ENCODE measurements around the gene TIGAR.

Gene TIGAR

DNA sequence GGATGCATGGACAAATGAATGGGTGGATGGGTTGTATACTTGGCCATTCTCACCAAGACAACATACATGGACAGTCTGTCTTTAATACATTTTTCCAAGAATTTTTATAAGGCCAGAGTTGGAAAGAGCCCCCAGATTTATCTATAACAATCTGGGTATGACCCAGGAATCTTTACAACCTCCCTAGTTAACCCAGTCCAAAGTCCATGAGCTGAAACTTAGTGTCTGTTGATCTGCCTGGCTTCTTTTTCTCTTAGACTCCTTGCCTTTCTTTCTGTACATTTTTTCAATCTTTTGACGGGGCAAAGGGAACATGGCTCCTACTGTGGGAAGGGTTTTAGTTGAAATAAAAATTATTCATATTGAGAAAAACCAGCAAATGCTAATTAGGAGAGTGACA is 57.8 kb downstream of the TIGAR start:
- no peak for DNase-seq (ENCODE audit: low read depth, low spot score)

DNA sequence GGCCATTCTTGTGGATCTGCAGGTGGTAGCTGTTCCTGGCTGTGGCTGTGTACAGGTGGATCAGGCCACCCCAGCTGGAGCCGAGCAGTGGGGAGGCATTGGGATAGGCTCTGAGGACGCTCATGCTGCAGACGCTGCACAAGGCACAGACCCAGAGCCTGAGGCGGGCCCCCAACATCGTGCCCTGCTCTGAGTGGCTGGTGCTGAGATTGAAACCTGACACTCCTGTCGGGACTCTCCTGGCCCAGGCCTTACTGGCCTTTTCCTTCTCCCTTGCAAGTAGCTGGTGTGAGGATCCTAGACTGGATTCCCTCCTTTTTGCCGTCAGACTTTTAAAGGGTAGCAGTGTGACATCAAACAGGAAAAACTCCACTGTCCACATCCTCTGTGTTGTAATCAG is 58.4 kb downstream of the TIGAR start, which contains the start of gene FGF23:
Gene FGF23 (minus strand): TSS at position 308 of the 400 bp plus-strand sequence. CDS start 130 bp downstream, at position 178.
- no peak for DNase-seq (ENCODE audit: low read depth, low spot score)

DNA sequence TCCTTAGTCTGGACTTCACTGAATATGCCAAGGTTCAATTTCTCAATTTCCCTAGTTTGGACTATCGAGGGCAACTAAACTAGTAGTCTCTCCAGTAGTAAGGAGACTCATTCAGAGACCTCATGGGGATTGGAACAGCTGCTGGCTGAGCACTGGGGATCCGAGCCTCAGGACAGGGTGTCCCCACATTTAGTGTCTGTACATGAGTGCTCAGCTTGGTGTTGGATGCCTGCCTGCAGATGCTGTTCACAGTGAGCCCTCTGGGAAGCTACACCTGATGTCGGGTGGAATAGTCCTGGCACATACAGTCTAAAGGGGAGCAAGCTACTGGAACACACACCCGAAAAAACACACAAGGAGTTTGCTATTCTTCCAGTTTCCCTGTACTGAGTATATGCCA is 59.3 kb downstream of the TIGAR start:
- no peak for DNase-seq (ENCODE audit: low read depth, low spot score)

DNA sequence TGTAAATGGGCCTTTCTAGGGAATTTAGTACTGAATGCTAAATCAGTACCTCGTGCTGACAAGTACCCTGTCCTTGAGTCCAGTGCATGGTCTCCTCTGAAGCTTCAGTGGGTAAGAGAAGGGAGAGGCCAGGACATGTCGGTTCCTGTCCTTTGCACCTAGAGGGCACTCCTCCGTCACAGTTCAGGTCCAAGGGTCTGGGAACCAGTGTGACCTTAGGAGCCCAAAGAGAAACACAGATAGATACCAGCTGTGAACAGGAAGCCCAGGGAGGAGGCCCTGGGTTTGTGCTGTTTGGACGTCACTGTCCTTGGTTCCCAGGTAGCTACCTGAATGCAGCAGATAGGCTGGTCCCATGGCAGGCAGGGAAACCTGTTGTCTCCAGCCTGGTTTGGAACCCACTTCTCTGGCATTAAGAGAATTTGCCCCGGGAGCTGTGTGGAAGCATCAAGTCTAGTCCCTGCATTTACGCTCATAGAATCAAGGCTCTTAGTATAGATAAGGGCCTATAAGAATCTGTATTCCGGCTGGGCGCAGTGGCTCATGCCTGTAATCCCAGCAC is 62.4 kb downstream of the TIGAR start:
- DNase-seq (ENCODE audit: low read depth, low spot score) = no peak

DNA sequence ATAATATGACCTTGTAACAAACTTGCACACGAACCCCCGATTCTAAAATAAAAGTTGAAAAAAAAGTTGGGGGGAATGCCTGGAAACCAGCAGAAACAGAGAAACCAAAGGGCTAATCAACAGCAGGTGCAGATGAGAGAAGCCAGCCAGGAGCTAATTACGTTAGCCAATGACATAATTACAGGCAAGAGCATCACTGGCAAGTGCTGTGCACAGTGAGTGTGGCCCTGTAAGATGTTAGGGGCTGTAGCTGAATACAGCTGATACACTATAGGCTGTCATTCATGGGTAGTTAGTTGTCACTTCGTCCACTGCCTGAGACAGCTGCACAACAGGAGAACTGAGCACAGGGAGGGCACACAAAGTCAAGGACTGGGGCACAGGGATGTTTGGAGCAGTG is 65.8 kb downstream of the TIGAR start:
- DNase-seq (ENCODE audit: low read depth, low spot score) = no peak

DNA sequence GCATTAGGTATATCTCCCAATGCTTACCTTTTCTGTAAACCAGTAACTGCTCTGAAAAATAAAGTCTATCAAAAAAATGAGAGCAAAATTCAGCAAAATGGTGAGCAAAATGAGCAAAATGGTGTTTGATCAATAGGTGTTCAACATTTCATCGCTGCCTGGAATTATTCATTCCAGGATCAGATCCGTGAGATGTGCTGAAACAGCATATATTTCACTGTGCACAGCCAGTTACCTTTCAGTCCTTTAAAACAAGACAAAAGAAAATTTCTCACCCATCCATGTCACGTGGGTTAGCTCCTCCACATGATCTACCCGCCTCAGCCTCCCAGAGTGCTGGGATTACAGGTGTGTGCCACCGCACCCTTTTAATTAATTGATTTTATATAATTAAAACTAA is 66.6 kb downstream of the TIGAR start:
- no peak for DNase-seq (ENCODE audit: low read depth, low spot score)

DNA sequence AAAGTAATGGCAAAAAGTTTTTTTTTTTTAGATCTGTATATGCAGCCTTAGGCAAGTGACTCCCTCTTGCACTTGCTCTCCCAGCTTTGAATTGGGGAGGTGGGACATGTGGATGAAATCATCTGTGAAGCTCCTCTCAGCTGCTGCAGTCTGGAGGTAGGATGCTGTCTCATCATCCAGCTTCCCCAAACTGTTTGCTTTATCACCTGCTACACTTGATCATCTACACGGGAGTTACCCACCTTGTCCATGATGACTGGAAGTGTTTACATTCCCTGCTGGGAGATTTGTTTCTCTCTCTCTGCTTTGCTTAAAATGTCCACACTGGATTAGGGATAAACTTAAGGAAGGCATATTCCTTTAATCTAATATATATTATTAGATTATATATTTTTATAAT is 67.0 kb downstream of the TIGAR start:
- no peak for DNase-seq (ENCODE audit: low read depth, low spot score)

DNA sequence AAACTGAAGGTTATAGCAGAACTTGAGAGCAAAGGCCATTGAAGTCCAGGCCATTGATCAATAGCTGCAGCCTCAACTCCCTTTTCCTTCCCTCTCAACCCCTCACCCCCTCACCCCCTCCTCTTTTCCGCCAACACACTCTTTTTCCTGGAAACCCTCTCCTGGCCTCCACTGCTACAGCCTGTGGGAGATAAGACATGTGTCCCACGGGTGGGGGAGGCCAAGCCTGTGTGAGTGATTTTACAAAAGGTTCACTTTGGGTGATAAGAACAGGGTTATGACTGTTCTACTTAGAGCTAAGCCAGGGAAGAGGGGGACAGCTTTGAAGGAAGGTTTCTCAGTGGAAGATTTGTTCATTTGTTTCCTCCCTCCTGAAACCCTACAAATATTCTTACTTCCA is 67.6 kb downstream of the TIGAR start:
- no peak for DNase-seq (ENCODE audit: low read depth, low spot score)

DNA sequence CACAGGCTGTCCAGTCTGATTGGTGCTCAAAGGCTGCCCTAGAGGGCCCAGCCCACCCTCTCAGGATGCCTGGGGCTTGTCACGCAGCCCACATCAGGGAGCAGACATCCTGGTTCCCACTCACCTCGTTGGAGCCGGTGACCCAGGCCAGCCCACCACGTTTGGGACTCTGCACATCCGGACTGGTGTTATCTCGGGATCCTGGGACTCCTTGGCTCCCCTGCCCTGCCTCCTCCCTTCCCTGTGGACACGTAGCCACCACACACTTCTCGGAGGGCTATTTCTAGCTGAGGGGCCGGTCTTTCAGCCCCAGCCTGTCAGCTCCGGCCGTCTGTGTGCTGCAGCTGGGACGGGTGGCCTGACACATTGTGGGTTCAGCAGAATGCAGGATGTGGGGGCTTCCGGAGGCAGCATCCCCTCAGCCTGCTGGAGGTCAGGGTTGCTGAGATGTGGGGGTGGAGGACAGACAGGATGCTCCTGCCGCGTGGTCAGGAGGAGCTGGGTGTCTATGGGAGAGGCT is 71.3 kb downstream of the TIGAR start:
- DNase-seq (ENCODE audit: low read depth, low spot score) = no peak

DNA sequence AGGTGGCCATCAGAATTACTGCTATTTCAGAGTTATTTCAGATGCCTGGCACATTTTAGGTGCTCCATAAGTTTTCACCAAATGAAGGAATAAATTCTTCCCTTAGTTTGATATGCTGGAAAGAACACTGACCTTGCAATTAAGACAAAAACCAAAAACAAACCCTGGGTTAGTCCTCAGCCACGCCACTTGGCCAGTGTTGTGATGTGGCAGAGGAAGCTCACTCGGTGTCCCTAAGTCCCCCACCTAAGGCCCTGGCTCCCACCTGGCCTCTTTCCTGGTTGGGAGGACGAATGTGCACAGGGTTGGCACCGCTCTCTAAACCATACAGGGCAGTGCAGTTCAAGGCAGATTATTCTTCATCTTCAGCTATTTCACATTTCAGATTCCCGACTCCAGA is 72.2 kb downstream of the TIGAR start:
- DNase-seq (ENCODE audit: low read depth, low spot score) = no peak

DNA sequence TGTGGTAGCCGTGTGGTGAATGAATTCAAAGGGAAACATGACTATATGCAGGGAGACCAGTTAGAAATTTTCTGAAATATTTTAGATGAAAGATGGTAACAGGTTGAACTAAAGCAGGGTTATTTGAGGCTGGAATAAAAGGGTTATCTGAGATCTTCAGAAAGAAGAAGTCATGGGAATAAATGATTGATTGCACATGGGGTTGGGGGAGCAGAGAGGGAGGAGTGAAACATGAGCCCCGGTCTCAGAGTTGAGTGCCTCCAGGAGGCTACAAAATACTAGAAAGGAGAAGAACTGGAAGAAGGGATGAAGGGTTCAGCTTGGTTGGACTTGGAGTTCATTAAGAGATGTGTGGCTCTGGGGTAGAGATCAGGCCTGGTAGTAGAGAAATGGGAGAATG is 74.8 kb downstream of the TIGAR start:
- no peak for DNase-seq (ENCODE audit: low read depth, low spot score)

DNA sequence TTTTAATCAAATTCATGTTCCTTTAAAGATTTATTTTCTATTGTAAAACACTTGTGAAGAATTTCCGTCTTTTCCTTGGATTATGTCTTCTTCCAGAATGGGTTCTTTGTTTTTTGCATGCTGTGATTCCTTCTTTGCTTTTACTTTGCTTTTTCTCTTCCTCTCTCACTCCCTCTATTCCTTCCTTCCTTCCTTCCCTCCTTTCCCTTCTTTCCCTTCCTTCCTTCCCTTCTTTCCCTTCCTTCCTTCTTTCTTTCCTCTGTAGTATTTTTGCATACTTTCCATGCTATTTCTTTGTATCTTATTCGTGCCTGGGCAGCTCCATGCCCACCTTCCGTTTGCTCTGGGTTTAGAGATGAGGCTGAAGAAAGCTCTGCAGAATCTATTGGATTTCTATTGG is 80.1 kb downstream of the TIGAR start:
- DNase-seq (ENCODE audit: low read depth, low spot score) = no peak

DNA sequence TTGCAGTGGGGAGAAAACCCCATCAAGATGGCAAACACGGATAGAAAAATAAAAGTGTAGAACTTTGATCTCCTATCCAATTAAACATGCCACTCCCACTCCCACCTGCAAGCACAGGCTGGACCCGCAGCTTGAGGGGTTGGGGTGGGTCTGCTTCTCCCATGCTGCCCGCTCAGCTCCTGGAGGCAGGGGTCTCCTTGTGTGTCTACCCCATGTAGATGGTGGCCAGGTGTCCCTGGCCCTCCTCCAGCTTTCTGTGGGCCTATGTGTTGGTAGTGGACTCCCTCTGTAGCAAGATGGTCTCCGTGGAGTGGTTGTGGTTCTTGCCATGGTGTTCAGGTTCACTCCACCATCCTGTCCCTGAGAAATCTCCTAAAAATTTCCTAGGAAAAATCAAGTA is 82.0 kb downstream of the TIGAR start:
- DNase-seq (ENCODE audit: low read depth, low spot score) = no peak

Measured in smooth muscle cell of the brain vasculature (primary cell).